A673 (cell line): Measurements from ENCODE around the gene LFNG.
"Not testable (repeated sequence)": the region's sequence is repeated elsewhere in the genome, so short reads cannot be mapped to it uniquely, and the experiment has no call there.

ENCODE experiments used
- CTCF ChIP-seq: fragments of 300-800, 200-600 bp; sonication (generic); conservative IDR thresholded peaks from 2 replicates; pipeline ENCODE4 v1.5.1; 2017; ENCODE audit warnings: low read depth, mild to moderate bottlenecking, antibody characterized with exemption, low read length, moderate library complexity, mixed read lengths
- EZH2 ChIP-seq: fragments of 200-600 bp; sonication (generic); IDR thresholded peaks from 2 replicates; pipeline ENCODE4 v1.6.1; 2017; ENCODE audit warnings: borderline replicate concordance, low read depth, mild to moderate bottlenecking, mixed read lengths, antibody characterized with exemption, low read length; ENCODE audit not compliant: poor library complexity, severe bottlenecking

- not testable (repeated sequence) for TF ChIP-seq CTCF, EZH2
Measured at GRCh38 chr7:2532199-2532772, 12.7 kb downstream of the LFNG start.
